ENCODE data around the gene WSCD1. TPM values are rescaled to one million over a fixed set of nuclear protein-coding genes. Genes with fewer than 3 reads are reported as not detected.

The WSCD1 gene
- polyA plus RNA-seq, 1 donor (not counting 4 experiments of a cell fraction or from before 2014, with no cell fraction given): not detected

DNA sequence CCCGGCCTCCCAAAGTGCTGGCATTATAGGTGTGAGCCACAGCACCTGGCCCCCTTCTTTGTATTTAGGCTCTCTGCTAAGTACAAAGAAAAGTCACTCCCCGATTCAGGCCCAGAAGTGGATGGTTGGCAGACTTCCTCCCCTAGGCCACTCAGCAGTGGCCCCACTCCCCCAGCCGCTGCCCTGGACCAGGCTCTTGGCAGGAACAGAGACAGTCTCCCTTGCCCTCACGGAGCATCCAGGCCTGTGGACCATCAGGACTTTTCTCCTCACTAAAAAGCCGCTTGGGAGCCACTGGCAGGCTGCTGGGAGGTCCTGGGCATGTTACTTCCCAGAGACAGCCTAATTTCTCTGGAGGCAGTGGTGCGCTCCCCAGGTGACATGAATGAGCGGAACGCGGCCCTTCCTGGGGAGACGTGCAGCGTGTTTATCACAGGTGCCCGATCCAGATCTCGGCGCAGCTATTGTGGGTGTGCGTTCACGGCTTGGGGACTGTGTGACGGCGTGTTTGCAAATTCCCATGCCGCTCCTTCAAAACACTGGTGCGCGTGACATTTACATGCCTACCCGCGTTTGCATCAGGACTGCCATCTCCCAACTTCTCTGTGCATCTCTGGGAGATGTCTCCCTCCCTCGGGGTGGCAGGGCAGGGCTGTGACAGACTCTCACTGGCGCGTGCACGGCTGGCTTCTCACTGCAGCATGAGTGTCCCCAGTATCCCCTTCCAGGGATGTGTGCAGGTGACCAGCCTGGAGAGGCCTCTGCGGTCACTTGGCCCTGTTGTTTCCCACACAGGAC lies 16.6 kb downstream of the WSCD1 start:
- Histone ChIP-seq H3K9me3 (ENCODE audit: control insufficient read depth, low read depth, low read length) (no peaks in the 10 kb centered on the region), H4K20me1 (ENCODE audit: control insufficient read depth, extremely low read depth, insufficient read depth, low read length) (no peaks in the 10 kb centered on the region), H3K4me2 (ENCODE audit: control insufficient read depth, extremely low read depth, insufficient read depth, low read depth, low read length) (no peak overlapping the region), H3K9me1 (ENCODE audit: control insufficient read depth, extremely low read depth, insufficient read depth, low read length) (no peaks in the 10 kb centered on the region), H2AFZ (ENCODE audit: control insufficient read depth, low read length) (no peak overlapping the region), H3K4me1 (ENCODE audit: control insufficient read depth, extremely low read depth, insufficient read depth, low read length) (no peaks in the 10 kb centered on the region), H3K27me3 (ENCODE audit: control insufficient read depth, extremely low read depth, insufficient read depth, low read length) (peaks cover 4% of the 10 kb centered on the region), H3K79me2 (ENCODE audit: control insufficient read depth, insufficient read depth, low read length) (no peaks in the 10 kb centered on the region), H3K9ac (ENCODE audit: control insufficient read depth, extremely low read depth, insufficient read depth, low read length) (no peak overlapping the region), H3K27ac (ENCODE audit: control insufficient read depth, insufficient read depth, low read length) (no peak overlapping the region), H3K36me3 (ENCODE audit: control insufficient read depth in 2 of 2, extremely low read depth in 1 of 2, insufficient read depth in 2 of 2, low read length in 2 of 2) (no peaks in the 10 kb centered on the region), H3K4me3 (ENCODE audit: control insufficient read depth in 2 of 3, extremely low read depth in 1 of 3, insufficient read depth in 2 of 3, low read depth in 1 of 3, low read length in 3 of 3) (no peak overlapping the region)
- FAIRE-seq (no peak), DNase-seq (ENCODE audit: low read depth, low spot score) (no peak)
- dilution Hi-C loops (cut with MboI; ENCODE audit: extremely low pct_ligation_motif_present, low sequenced_read_pairs): no loop called here
- TF ChIP-seq EZH2 (IDR thresholded peaks at IDR 0.05; ENCODE audit: low read length): no peak
- TF ChIP-seq, protein P1, sequence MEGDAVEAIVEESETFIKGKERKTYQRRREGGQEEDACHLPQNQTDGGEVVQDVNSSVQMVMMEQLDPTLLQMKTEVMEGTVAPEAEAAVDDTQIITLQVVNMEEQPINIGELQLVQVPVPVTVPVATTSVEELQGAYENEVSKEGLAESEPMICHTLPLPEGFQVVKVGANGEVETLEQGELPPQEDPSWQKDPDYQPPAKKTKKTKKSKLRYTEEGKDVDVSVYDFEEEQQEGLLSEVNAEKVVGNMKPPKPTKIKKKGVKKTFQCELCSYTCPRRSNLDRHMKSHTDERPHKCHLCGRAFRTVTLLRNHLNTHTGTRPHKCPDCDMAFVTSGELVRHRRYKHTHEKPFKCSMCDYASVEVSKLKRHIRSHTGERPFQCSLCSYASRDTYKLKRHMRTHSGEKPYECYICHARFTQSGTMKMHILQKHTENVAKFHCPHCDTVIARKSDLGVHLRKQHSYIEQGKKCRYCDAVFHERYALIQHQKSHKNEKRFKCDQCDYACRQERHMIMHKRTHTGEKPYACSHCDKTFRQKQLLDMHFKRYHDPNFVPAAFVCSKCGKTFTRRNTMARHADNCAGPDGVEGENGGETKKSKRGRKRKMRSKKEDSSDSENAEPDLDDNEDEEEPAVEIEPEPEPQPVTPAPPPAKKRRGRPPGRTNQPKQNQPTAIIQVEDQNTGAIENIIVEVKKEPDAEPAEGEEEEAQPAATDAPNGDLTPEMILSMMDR (optimal IDR thresholded peaks at IDR 0.05 in 1 of 3, IDR thresholded peaks at IDR 0.05 in 1 of 3, conservative IDR thresholded peaks at IDR 0.05 in 1 of 3; ENCODE audit: extremely low read depth in 1 of 3, insufficient read depth in 2 of 3, low read length in 3 of 3): no peak

DNA sequence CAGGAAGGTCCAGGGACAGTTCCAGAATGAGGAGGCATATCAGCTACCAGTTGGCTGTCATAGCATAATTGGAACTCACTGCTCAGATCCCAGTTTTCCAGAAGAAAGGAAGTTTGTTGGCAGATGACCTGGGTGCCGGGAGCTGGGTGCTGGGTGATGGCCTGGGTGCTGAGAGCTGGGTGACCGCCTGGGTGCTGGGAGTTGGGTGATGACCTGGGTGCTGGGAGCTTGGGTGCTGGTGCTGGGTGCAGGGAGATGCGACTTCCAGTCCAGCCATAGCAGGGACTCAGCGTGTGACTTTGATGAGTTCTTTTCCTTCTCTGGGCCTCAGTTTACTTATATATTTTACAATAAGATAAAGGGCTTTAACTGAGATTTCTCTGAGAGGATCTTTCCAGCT lies 18.0 kb downstream of the WSCD1 start:
- H3K36me3 ChIP-seq (ENCODE audit: control insufficient read depth in 2 of 2, extremely low read depth in 1 of 2, insufficient read depth in 2 of 2, low read length in 2 of 2): no peaks in the 10 kb centered on the region
- TF ChIP-seq, protein P1 (optimal IDR thresholded peaks at IDR 0.05 in 1 of 3, IDR thresholded peaks at IDR 0.05 in 1 of 3, conservative IDR thresholded peaks at IDR 0.05 in 1 of 3; ENCODE audit: extremely low read depth in 1 of 3, insufficient read depth in 2 of 3, low read length in 3 of 3): no peak
- no peak for TF ChIP-seq EZH2 (IDR thresholded peaks at IDR 0.05; ENCODE audit: low read length)
- H3K4me1 ChIP-seq (ENCODE audit: control insufficient read depth, extremely low read depth, insufficient read depth, low read length): no peaks in the 10 kb centered on the region
- no peaks in the 10 kb centered on the region for H3K9me3 ChIP-seq (ENCODE audit: control insufficient read depth, low read depth, low read length)
- no peak for DNase-seq (ENCODE audit: low read depth, low spot score)
- H4K20me1 ChIP-seq (ENCODE audit: control insufficient read depth, extremely low read depth, insufficient read depth, low read length): no peaks in the 10 kb centered on the region
- dilution Hi-C loops (cut with MboI; ENCODE audit: extremely low pct_ligation_motif_present, low sequenced_read_pairs): no loop called here
- no peak for FAIRE-seq
- no peak overlapping the region for H3K9ac ChIP-seq (ENCODE audit: control insufficient read depth, extremely low read depth, insufficient read depth, low read length)
- no peak overlapping the region for H3K4me3 ChIP-seq (ENCODE audit: control insufficient read depth in 2 of 3, extremely low read depth in 1 of 3, insufficient read depth in 2 of 3, low read depth in 1 of 3, low read length in 3 of 3)
- no peak overlapping the region for H2AFZ ChIP-seq (ENCODE audit: control insufficient read depth, low read length)
- no peaks in the 10 kb centered on the region for H3K9me1 ChIP-seq (ENCODE audit: control insufficient read depth, extremely low read depth, insufficient read depth, low read length)
- peaks cover 4% of the 10 kb centered on the region for H3K27me3 ChIP-seq (ENCODE audit: control insufficient read depth, extremely low read depth, insufficient read depth, low read length)
- H3K4me2 ChIP-seq (ENCODE audit: control insufficient read depth, extremely low read depth, insufficient read depth, low read depth, low read length): no peak overlapping the region
- no peaks in the 10 kb centered on the region for H3K79me2 ChIP-seq (ENCODE audit: control insufficient read depth, insufficient read depth, low read length)
- no peak overlapping the region for H3K27ac ChIP-seq (ENCODE audit: control insufficient read depth, insufficient read depth, low read length)
